BJ (cell line): ENCODE data around the gene DUSP12. TPM values are rescaled to one million over a fixed set of nuclear protein-coding genes. Genes with fewer than 3 reads are reported as not detected.

Experiments used
- CTCF ChIA-PET: fragments of 350-600 bp; formaldehyde crosslinking; extraction: SDS; loops from one replicate; lab custom pipeline; 2021; ENCODE audit warnings: antibody characterized with exemption, inconsistent platforms; lab: Yijun Ruan, JAX
- POLR2A ChIA-PET: fragments of 300-600 bp; sonication (Branson Sonifier 250); formaldehyde crosslinking; extraction: SDS; loops from one replicate; lab custom pipeline; 2021; ENCODE audit warnings: antibody characterized with exemption; lab: Charles Lee
- DNase-seq: peaks from one replicate; pipeline ENCODE4 v3.0.0-alpha.2; 2011; ENCODE audit warnings: low read depth
- H3K27me3 ChIP-seq: 2 replicates; pipeline ENCODE4 v1.6.0; 2011; ENCODE audit warnings: low read length; ENCODE audit not compliant: control insufficient read depth, insufficient read depth
- H3K36me3 ChIP-seq: 2 replicates; pipeline ENCODE4 v1.5.1; 2011; ENCODE audit warnings: low read length; ENCODE audit not compliant: control insufficient read depth, insufficient read depth
- H3K4me3 ChIP-seq: 2 replicates; pipeline ENCODE4 v1.5.1; 2011; ENCODE audit warnings: low read depth, mild to moderate bottlenecking, control low read depth, low read length
- CTCF ChIP-seq: IDR thresholded peaks from 2 replicates; pipeline ENCODE4 v1.5.1; 2011; ENCODE audit warnings: low read depth, mild to moderate bottlenecking, control low read depth, inconsistent platforms, low read length, moderate library complexity; ENCODE audit not compliant: insufficient read depth
- polyA plus RNA-seq: library from polyadenylated mRNA; depleted of rRNA; stranded (reverse); fragments of >200 nt; gene quantifications from 2 replicates; pipeline ENCODE4 v1.2.3, GENCODE V29; 2011

The DUSP12 gene
- polyA plus RNA-seq, 1 experiment = 28.1 TPM

GRCh38 chr1:161735837-161736236 is 13.7 kb upstream of the DUSP12 start:
- ChIA-PET POLR2A (no interaction called here), CTCF (interaction anchor here (1.0 to 3.0 kb wide), 5 partner anchors 10 to 256 kb away, joined by 3 to 12 read pairs (median 3); no protein-coding TSS in a partner anchor)
- TF ChIP-seq CTCF = no peak
- no peak for DNase-seq
- Histone ChIP-seq H3K27me3 (no peaks in the 10 kb centered on the region), H3K36me3 (no peaks in the 10 kb centered on the region), H3K4me3 (no peak overlapping the region)

GRCh38 chr1:161736335-161736969 is 13.1 kb upstream of the DUSP12 start:
- TF ChIP-seq CTCF = no peak
- DNase-seq = no peak
- POLR2A ChIA-PET = no interaction called here
- no peaks in the 10 kb centered on the region for H3K27me3 ChIP-seq
- CTCF ChIA-PET = interaction anchor here (1.1 to 6.5 kb wide), 5 partner anchors 10 to 251 kb away, joined by 3 to 41 read pairs (median 12); partner anchors contain the start of gene DUSP12
- H3K4me3 ChIP-seq = no peak overlapping the region
- no peaks in the 10 kb centered on the region for H3K36me3 ChIP-seq

- ChIA-PET POLR2A (no interaction called here), CTCF (interaction anchor here (0.9 to 6.5 kb wide), 9 partner anchors 11 to 250 kb away, joined by 3 to 41 read pairs (median 5); partner anchors contain the start of gene DUSP12)
- no peak for DNase-seq
- Histone ChIP-seq H3K36me3 (no peaks in the 10 kb centered on the region), H3K27me3 (no peaks in the 10 kb centered on the region), H3K4me3 (no peak overlapping the region)
- TF ChIP-seq CTCF = no peak
Observed at GRCh38 chr1:161737625-161738024, 12.0 kb upstream of the DUSP12 start.

- Histone ChIP-seq H3K4me3 (no peak overlapping the region), H3K36me3 (no peaks in the 10 kb centered on the region), H3K27me3 (no peaks in the 10 kb centered on the region)
- TF ChIP-seq CTCF = peak; percentile 64
- ChIA-PET POLR2A (no interaction called here), CTCF (interaction anchor here (0.8 to 6.5 kb wide), 11 partner anchors 10 to 254 kb away, joined by 3 to 41 read pairs (median 5); partner anchors contain the start of gene DUSP12)
- DNase-seq = no peak
Observed at GRCh38 chr1:161738627-161739287, 10.8 kb upstream of the DUSP12 start.

GRCh38 chr1:161739865-161740566 is 9.6 kb upstream of the DUSP12 start:
- H3K4me3 ChIP-seq = no peak overlapping the region
- POLR2A ChIA-PET = no interaction called here

More at GRCh38 chr1:161739865-161740566, 9.6 kb upstream of the DUSP12 start:
- CTCF ChIA-PET = interaction anchor here (0.7 to 6.5 kb wide), 10 partner anchors 9 to 256 kb away, joined by 3 to 41 read pairs (median 10); partner anchors contain the start of gene DUSP12
- Histone ChIP-seq H3K36me3 (no peaks in the 10 kb centered on the region), H3K27me3 (no peaks in the 10 kb centered on the region)
- no peak for DNase-seq
- no peak for TF ChIP-seq CTCF
